Measurements from ENCODE around the gene TP53I11.
A peak's percentile ranks its signal among the peaks of the same experiment; 100 is the strongest.

Gene TP53I11

GRCh38 chr11:44942029-44942955 is 8.4 kb downstream of the TP53I11 start:
- intact Hi-C loops (cut with DNase I): no loop called here
- DNase-seq: no peak

- intact Hi-C loops (cut with DNase I): no loop called here
- DNase-seq: no peak
These were observed 9.2 kb downstream of the TP53I11 start for GRCh38 chr11:44941259-44942021.

- DNase-seq: no peak
- intact Hi-C loops (cut with DNase I): no loop called here
These were observed 9.8 kb downstream of the TP53I11 start for GRCh38 chr11:44940835-44941234.

GRCh38 chr11:44940404-44940803 is 10.3 kb downstream of the TP53I11 start:
- intact Hi-C loops (cut with DNase I): no loop called here
- DNase-seq: no peak

- intact Hi-C loops (cut with DNase I): loop anchor here (5.0 to 10.0 kb wide), 2 partner anchors 355 to 392 kb away; no protein-coding TSS in a partner anchor
These were observed 10.8 kb downstream of the TP53I11 start for GRCh38 chr11:44939673-44940395.

GRCh38 chr11:44938066-44938691 is 12.5 kb downstream of the TP53I11 start:
- DNase-seq: no peak
- intact Hi-C loops (cut with DNase I): loop anchor here (5.0 to 10.0 kb wide), 2 partner anchors 357 to 394 kb away; no protein-coding TSS in a partner anchor

More at GRCh38 chr11:44939673-44940395, 10.8 kb downstream of the TP53I11 start:
- DNase-seq: peak in 1 of 10 donors; percentile 42

GRCh38 chr11:44936951-44937543 is 13.6 kb downstream of the TP53I11 start:
- intact Hi-C loops (cut with DNase I): loop anchor here (1.0 to 10.0 kb wide), 3 partner anchors 166 to 395 kb away; no protein-coding TSS in a partner anchor

GRCh38 chr11:44936525-44936924 is 14.2 kb downstream of the TP53I11 start:
- intact Hi-C loops (cut with DNase I): loop anchor here (1.0 to 10.0 kb wide), 3 partner anchors 167 to 396 kb away; no protein-coding TSS in a partner anchor
- peak; percentile 77 to 98 (median 92) for DNase-seq

More at GRCh38 chr11:44936951-44937543, 13.6 kb downstream of the TP53I11 start:
- DNase-seq: no peak

GRCh38 chr11:44934735-44935250 is 15.9 kb downstream of the TP53I11 start:
- intact Hi-C loops (cut with DNase I): loop anchor here (5.0 to 10.0 kb wide), 2 partner anchors 360 to 398 kb away; no protein-coding TSS in a partner anchor
- DNase-seq: no peak

- DNase-seq: no peak
- intact Hi-C loops (cut with DNase I): loop anchor here (10.0 kb wide), 1 partner anchor 361 kb away; no protein-coding TSS in a partner anchor
These were observed 16.6 kb downstream of the TP53I11 start for GRCh38 chr11:44934110-44934509.

GRCh38 chr11:44931466-44931865 is 19.2 kb downstream of the TP53I11 start:
- no peak for DNase-seq
- intact Hi-C loops (cut with DNase I): loop anchor here (10.0 kb wide), 1 partner anchor 363 kb away; no protein-coding TSS in a partner anchor

GRCh38 chr11:44930588-44931302 is 19.9 kb downstream of the TP53I11 start:
- DNase-seq: no peak
- intact Hi-C loops (cut with DNase I): loop anchor here (10.0 kb wide), 1 partner anchor 364 kb away; no protein-coding TSS in a partner anchor

- intact Hi-C loops (cut with DNase I): no loop called here
- no peak for DNase-seq
These were observed 21.9 kb downstream of the TP53I11 start for GRCh38 chr11:44928816-44929215.

- DNase-seq: no peak
- intact Hi-C loops (cut with DNase I): no loop called here
These were observed 22.5 kb downstream of the TP53I11 start for GRCh38 chr11:44928144-44928543.

GRCh38 chr11:44927174-44927661 is 23.5 kb downstream of the TP53I11 start:
- intact Hi-C loops (cut with DNase I): loop anchor here (2.0 kb wide), 1 partner anchor 176 kb away; no protein-coding TSS in a partner anchor
- peak; percentile 78 to 98 (median 89) for DNase-seq

GRCh38 chr11:44926036-44926435 is 24.6 kb downstream of the TP53I11 start:
- intact Hi-C loops (cut with DNase I): loop anchor here (2.0 kb wide), 1 partner anchor 177 kb away; no protein-coding TSS in a partner anchor
- no peak for DNase-seq

GRCh38 chr11:44923806-44924205 is 26.9 kb downstream of the TP53I11 start:
- no peak for DNase-seq
- intact Hi-C loops (cut with DNase I): no loop called here

- intact Hi-C loops (cut with DNase I): no loop called here
- DNase-seq: no peak
These were observed 27.6 kb downstream of the TP53I11 start for GRCh38 chr11:44923115-44923514.
